Measurements from ENCODE around the gene TMEM106C.

TMEM106C gene

GRCh38 chr12:47983541-47984115 lies 20.2 kb downstream of the TMEM106C start:
- no peak for TF ChIP-seq SIN3A (IDR thresholded peaks at IDR 0.05; ENCODE audit: borderline replicate concordance, insufficient read depth, low read length)
- no peak for TF ChIP-seq FOXP2 (optimal IDR thresholded peaks at IDR 0.05; ENCODE audit: borderline replicate concordance, extremely low read depth, extremely low read length, insufficient read depth)
- TF ChIP-seq TAF1 (IDR thresholded peaks at IDR 0.05; ENCODE audit: borderline replicate concordance, insufficient read depth, low read length), result no peak
- no peak for TF ChIP-seq POLR2AphosphoS5 (IDR thresholded peaks at IDR 0.05; ENCODE audit: low read depth, low read length)
- no peak for TF ChIP-seq REST (IDR thresholded peaks at IDR 0.05; ENCODE audit: insufficient read depth in 1 of 2, low read depth in 2 of 2, low read length in 2 of 2)

- TF ChIP-seq POLR2AphosphoS5 (IDR thresholded peaks at IDR 0.05; ENCODE audit: low read depth, low read length), result no peak
- TF ChIP-seq SIN3A (IDR thresholded peaks at IDR 0.05; ENCODE audit: borderline replicate concordance, insufficient read depth, low read length), result no peak
- no peak for TF ChIP-seq TAF1 (IDR thresholded peaks at IDR 0.05; ENCODE audit: borderline replicate concordance, insufficient read depth, low read length)
- no peak for TF ChIP-seq REST (IDR thresholded peaks at IDR 0.05; ENCODE audit: insufficient read depth in 1 of 2, low read depth in 2 of 2, low read length in 2 of 2)
- no peak for TF ChIP-seq FOXP2 (optimal IDR thresholded peaks at IDR 0.05; ENCODE audit: borderline replicate concordance, extremely low read depth, extremely low read length, insufficient read depth)
Measured at GRCh38 chr12:47984331-47984801, 21.0 kb downstream of the TMEM106C start.

GRCh38 chr12:47985596-47986290 lies 22.3 kb downstream of the TMEM106C start:
- TF ChIP-seq FOXP2 (optimal IDR thresholded peaks at IDR 0.05; ENCODE audit: borderline replicate concordance, extremely low read depth, extremely low read length, insufficient read depth) (no peak), TAF1 (IDR thresholded peaks at IDR 0.05; ENCODE audit: borderline replicate concordance, insufficient read depth, low read length) (no peak), REST (IDR thresholded peaks at IDR 0.05; ENCODE audit: insufficient read depth in 1 of 2, low read depth in 2 of 2, low read length in 2 of 2) (no peak), POLR2AphosphoS5 (IDR thresholded peaks at IDR 0.05; ENCODE audit: low read depth, low read length) (no peak), SIN3A (IDR thresholded peaks at IDR 0.05; ENCODE audit: borderline replicate concordance, insufficient read depth, low read length) (no peak)

GRCh38 chr12:47986291-47986660 lies 22.9 kb downstream of the TMEM106C start:
- TF ChIP-seq SIN3A (IDR thresholded peaks at IDR 0.05; ENCODE audit: borderline replicate concordance, insufficient read depth, low read length) (no peak), TAF1 (IDR thresholded peaks at IDR 0.05; ENCODE audit: borderline replicate concordance, insufficient read depth, low read length) (no peak), POLR2AphosphoS5 (IDR thresholded peaks at IDR 0.05; ENCODE audit: low read depth, low read length) (no peak), FOXP2 (optimal IDR thresholded peaks at IDR 0.05; ENCODE audit: borderline replicate concordance, extremely low read depth, extremely low read length, insufficient read depth) (no peak), REST (IDR thresholded peaks at IDR 0.05; ENCODE audit: insufficient read depth in 1 of 2, low read depth in 2 of 2, low read length in 2 of 2) (no peak)

Measured in PFSK-1 (cell line).